Fibroblast of pulmonary artery (primary cell): ENCODE results near the gene SALL1.

Source experiments
- DNase-seq: peaks from one replicate; pipeline ENCODE4 v3.0.0-alpha.2; 2010; ENCODE audit warnings: low read depth
- H3K4me3 ChIP-seq: replicated peaks from 2 replicates; pipeline ENCODE4 v1.5.1; 2011; ENCODE audit warnings: low read depth, mild to moderate bottlenecking, control low read depth, low read length, moderate library complexity
- TF ChIP-seq, protein P1 (sequence below): IDR thresholded peaks from 2 replicates; pipeline ENCODE4 v1.5.1; 2011; ENCODE audit warnings: mild to moderate bottlenecking, control low read depth, low read length, inconsistent platforms; ENCODE audit errors: missing control alignments

Gene SALL1

DNA sequence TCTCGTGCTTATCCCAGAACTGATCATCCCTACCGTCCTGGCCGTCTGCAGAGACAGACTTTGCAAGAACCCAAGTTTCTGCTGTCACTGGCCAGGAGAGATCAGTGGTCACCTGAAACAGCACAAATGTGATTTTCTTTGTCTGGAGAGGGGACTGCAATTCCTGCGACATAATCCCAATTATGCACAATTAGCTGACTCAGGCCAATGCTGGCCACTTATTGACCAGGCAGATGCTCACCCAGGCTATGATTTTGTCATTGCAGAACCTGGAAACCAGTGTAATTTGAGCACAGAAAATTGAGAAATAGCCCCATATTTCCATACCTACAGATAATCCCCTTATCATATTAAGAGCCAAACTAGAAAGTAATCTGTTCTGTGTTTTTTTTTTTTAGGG is 34.7 kb downstream of the SALL1 start:
- H3K4me3 ChIP-seq: no peak overlapping the region
- TF ChIP-seq, protein P1, sequence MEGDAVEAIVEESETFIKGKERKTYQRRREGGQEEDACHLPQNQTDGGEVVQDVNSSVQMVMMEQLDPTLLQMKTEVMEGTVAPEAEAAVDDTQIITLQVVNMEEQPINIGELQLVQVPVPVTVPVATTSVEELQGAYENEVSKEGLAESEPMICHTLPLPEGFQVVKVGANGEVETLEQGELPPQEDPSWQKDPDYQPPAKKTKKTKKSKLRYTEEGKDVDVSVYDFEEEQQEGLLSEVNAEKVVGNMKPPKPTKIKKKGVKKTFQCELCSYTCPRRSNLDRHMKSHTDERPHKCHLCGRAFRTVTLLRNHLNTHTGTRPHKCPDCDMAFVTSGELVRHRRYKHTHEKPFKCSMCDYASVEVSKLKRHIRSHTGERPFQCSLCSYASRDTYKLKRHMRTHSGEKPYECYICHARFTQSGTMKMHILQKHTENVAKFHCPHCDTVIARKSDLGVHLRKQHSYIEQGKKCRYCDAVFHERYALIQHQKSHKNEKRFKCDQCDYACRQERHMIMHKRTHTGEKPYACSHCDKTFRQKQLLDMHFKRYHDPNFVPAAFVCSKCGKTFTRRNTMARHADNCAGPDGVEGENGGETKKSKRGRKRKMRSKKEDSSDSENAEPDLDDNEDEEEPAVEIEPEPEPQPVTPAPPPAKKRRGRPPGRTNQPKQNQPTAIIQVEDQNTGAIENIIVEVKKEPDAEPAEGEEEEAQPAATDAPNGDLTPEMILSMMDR: no peak
- DNase-seq: no peak

DNA sequence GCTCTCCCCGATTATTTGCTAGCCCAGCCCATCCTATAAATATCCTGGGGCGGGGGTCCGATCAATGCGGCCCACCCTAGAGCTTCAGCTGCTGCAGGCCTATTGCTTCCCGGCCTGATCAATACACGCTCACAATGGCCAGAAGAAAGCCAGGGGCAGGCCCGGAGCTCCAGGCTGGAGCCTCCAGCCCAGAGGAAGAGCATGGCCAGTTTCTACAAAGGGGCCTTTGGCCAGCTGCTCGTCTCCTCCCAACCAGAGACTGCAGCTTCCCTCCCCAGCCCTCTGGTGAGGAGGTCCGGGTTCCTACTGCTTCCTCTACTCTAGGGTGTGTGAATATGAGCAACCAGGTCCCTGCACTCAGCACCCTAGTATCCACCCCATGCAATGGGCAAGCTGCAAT is 36.7 kb downstream of the SALL1 start:
- DNase-seq: no peak
- no peak overlapping the region for H3K4me3 ChIP-seq
- TF ChIP-seq, protein P1: no peak

DNA sequence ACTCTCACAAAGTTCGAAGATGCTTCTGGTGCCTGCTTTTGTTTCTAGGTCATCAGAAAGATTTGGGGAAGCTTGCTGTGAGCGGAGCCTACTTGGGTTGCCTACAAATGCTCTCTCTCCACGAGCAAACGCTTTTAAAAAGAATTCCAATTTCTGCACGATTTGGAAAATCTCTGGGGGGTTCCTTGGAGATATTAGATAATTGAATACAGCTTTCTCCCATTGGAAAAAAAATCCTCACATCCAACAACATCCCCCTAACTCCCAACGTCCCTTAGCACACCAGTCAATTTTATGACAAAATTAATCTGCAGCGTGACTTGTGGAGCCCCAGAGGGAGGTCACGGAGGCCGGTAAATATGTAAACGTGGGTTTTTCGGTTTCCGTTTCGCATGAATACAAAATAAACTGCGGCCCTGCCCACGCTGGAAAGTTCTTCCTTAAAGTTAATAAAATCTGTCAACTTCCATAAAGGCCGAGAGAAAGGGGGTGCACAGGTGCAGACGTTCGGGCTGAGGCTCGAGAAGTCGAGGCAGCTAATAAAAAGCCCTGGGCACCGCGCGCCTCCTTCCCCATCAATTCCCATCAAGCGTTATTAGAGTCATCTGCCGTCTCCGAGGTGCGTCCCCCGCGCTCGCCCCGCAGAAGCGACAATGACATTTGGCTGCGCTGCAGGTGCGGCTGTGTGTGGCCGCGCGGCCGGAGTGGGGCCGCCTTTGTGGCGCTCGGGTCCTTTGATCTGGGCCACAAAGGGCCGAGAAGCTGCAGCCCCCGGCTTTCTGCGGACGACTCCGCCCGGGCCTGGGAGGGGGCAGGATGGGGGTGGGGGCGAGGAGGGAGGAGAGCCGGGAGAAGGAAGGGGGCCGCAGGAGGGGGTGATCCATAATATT is 37.6 kb downstream of the SALL1 start:
- no peak overlapping the region for H3K4me3 ChIP-seq
- TF ChIP-seq, protein P1: no peak
- DNase-seq: no peak

DNA sequence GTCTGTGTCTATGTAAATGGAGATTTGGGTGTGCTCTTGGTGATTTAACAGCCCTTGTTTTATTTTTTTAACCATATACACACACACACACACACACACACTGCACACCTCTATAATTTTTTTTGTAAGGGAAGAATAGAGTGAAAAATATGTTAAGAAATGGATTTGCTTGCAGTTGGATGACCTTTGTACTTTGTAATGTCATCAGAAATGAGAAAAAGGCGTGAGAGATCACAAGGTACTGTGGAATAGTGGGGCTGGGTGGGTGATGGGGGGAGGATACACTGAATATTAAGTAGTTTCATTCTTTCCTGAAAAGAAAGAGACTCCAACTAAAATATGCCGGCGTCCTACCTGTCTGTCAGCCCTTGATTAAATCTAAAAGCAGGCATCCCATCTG is 38.7 kb downstream of the SALL1 start:
- no peak overlapping the region for H3K4me3 ChIP-seq
- TF ChIP-seq, protein P1: no peak
- DNase-seq: no peak

DNA sequence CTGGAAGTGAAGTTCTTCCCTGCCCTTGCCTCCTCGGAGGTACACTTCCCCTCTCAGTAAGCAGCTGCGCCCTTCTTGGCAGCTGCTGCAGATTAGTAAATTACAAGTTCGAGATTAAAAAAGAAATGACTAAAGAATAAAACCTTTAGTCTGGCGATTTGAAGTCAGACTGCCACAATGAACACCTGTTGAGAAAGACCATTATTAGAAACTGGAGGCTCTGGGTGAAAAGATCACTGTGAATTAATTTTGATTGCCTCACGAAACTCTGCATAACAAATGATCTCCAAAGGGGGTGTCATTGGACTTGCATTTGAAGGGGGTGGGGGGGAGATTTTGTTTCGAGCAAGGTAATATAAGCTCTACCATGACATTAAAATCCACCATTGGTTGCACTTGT is 39.3 kb downstream of the SALL1 start:
- TF ChIP-seq, protein P1: no peak
- DNase-seq: no peak
- H3K4me3 ChIP-seq: no peak overlapping the region

DNA sequence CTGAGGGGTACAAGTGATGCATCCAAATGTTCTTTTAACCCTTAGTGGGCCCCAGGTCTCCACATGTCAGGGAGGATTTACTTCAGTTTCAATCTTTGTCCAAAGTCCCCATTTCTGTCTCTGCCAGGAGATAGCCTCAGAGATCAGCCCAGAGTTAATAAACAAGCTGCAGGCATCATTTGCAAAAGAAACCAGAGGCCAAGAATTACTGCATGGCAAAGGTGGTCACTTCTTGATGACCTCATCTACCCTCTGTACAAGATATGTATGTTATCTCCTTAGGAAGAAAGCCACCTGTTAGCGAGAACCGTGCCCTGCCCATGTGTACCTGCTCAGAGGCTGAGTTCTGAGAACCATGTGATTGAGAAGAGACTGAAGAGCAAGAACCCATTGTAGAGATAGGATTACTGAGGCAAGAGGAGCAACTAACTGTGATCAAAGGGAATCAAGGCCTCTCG is 40.3 kb downstream of the SALL1 start:
- DNase-seq: no peak
- TF ChIP-seq, protein P1: no peak
- no peak overlapping the region for H3K4me3 ChIP-seq

DNA sequence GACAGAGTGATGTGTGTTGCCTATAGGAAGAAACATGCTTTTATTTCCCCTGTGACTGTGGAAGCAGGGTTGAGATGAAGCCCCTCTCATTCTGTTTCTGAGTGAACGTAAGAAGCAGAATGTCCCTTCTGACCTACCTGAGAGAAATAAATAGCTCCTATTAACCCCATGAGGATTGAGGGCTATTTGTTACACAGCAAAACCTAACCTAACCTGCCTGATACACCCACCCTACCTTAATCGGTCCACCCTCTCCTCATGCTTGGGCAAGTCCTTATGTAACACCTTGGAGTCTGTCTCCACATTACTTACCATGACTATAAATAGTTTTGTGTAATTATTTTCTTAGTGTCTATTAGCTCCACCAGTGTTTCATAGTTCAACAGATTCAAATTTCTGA is 41.9 kb downstream of the SALL1 start:
- DNase-seq: no peak
- H3K4me3 ChIP-seq: no peak overlapping the region
- TF ChIP-seq, protein P1: no peak
